ENCODE data around the gene PTPRE.

The PTPRE gene

DNA sequence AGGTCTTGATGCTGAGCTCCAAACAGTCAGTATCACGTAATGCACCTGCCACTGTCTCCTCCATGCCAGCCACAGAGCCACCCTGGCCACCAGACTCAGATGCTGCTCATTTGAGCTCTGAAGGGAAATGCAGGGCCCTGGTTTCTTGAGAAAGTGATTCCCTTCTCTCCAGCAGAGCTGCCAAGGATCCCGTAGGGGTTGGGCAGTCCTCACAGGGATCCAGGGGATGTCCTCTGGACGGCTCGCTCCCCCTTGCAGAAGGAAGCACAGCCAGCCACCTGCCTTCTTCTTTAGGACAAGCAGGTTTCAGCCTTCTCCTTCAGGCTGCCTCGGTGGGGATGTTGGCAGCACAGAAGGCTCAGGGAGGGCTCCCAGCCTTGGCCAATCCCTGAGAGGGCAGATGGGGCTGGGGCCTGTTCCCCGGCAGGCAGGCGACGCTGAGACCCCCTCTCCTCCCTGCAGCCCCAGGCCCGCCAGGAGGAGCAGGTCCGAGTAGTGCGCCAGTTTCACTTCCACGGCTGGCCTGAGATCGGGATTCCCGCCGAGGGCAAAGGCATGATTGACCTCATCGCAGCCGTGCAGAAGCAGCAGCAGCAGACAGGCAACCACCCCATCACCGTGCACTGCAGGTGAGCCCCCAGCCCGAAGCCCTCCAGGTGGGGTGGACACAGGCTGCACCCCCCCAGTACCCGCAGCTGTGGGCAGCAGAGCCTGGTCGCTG is 170.4 kb downstream of the PTPRE start:
- TF ChIP-seq, protein P1, sequence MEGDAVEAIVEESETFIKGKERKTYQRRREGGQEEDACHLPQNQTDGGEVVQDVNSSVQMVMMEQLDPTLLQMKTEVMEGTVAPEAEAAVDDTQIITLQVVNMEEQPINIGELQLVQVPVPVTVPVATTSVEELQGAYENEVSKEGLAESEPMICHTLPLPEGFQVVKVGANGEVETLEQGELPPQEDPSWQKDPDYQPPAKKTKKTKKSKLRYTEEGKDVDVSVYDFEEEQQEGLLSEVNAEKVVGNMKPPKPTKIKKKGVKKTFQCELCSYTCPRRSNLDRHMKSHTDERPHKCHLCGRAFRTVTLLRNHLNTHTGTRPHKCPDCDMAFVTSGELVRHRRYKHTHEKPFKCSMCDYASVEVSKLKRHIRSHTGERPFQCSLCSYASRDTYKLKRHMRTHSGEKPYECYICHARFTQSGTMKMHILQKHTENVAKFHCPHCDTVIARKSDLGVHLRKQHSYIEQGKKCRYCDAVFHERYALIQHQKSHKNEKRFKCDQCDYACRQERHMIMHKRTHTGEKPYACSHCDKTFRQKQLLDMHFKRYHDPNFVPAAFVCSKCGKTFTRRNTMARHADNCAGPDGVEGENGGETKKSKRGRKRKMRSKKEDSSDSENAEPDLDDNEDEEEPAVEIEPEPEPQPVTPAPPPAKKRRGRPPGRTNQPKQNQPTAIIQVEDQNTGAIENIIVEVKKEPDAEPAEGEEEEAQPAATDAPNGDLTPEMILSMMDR (conservative IDR thresholded peaks at IDR 0.05) = no peak
- TF ChIP-seq ZFX (IDR thresholded peaks at IDR 0.05) = no peak
- H3K27ac ChIP-seq = no peak overlapping the region

DNA sequence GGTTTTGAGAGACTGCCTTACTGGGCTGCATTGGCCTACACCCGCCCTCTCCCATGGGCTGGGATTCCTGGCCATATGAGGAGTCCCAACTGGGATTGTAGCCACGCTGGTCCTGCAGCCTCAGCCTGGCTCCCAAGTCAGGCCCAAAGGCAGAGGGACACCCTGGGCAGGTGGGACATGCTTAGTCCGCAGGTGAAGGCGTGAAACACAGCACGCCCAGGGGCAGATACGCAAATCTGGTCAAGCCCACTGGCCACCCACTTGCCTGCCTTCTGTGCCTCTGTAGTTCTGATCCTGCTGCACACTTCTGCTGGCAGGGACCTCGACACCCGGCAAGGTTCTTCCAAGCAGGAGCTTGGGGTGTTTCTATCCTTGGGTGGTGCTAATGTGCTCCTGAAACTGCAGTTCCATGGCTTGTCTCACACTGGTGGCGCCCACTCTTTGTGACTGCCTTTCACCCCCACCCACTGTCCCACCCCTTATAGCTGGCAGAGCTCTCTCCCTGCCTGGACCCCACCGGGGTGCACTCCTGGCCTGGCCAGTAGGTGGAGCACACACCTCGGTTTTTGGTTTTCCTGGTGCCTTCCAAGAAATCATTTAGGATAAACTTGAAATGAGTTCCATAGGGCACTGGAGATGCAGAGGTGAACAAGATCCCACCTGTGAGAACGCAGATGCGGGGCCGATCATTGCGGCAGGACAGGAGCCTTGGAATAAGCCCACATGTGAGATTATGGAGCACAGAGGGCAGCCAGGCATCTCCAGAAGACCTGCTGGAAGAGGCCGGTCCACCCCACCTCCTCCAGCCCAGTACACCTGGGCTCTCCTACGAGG is 171.4 kb downstream of the PTPRE start:
- H3K27ac ChIP-seq = no peak overlapping the region
- TF ChIP-seq, protein P1 (conservative IDR thresholded peaks at IDR 0.05) = peak; percentile 91
- no peak for TF ChIP-seq ZFX (IDR thresholded peaks at IDR 0.05)

- TF ChIP-seq, protein P1 (conservative IDR thresholded peaks at IDR 0.05) = no peak
- no peak for TF ChIP-seq ZFX (IDR thresholded peaks at IDR 0.05)
Observed at GRCh38 chr10:128080231-128080630, 173.3 kb downstream of the PTPRE start.

GRCh38 chr10:128080641-128081040 is 173.7 kb downstream of the PTPRE start:
- TF ChIP-seq, protein P1 (conservative IDR thresholded peaks at IDR 0.05) = no peak
- TF ChIP-seq ZFX (IDR thresholded peaks at IDR 0.05) = no peak
- no peak overlapping the region for H3K27ac ChIP-seq

More at GRCh38 chr10:128080231-128080630, 173.3 kb downstream of the PTPRE start:
- H3K27ac ChIP-seq = no peak overlapping the region

- TF ChIP-seq, protein P1 (conservative IDR thresholded peaks at IDR 0.05) = no peak
- TF ChIP-seq ZFX (IDR thresholded peaks at IDR 0.05) = no peak
- H3K27ac ChIP-seq = no peak overlapping the region
Observed at GRCh38 chr10:128081222-128081621, 174.3 kb downstream of the PTPRE start.

DNA sequence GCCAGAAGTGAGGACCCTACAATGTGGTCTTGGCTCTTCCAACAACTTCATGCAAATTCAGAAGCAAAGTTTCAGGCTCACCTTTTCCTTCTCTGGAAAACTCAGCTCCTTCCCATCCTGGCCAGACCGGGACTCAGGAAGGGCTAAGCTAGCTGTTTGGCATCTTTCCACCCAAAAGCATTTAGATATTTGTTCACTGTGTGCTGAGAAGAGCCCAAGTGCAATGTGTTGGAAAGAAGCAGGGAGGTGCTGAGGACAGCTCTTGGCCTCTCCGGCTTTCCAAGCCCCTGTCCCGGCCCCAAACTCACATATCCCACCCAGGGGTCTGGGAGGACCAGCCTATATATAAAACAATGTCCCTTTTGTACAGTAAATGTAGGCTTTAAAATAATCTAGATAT is 174.8 kb downstream of the PTPRE start:
- TF ChIP-seq, protein P1 (conservative IDR thresholded peaks at IDR 0.05) = no peak
- TF ChIP-seq ZFX (IDR thresholded peaks at IDR 0.05) = no peak
- no peak overlapping the region for H3K27ac ChIP-seq

Data from C4-2B (cell line).